GM18858 (cell line): ENCODE results near the gene WNT4.

Experiments
- ATAC-seq: cut with Tn5 transposase; IDR thresholded peaks from one replicate; pipeline ENCODE4 v1.9.1; 2021; ENCODE audit not compliant: unreplicated experiment

Gene WNT4

DNA sequence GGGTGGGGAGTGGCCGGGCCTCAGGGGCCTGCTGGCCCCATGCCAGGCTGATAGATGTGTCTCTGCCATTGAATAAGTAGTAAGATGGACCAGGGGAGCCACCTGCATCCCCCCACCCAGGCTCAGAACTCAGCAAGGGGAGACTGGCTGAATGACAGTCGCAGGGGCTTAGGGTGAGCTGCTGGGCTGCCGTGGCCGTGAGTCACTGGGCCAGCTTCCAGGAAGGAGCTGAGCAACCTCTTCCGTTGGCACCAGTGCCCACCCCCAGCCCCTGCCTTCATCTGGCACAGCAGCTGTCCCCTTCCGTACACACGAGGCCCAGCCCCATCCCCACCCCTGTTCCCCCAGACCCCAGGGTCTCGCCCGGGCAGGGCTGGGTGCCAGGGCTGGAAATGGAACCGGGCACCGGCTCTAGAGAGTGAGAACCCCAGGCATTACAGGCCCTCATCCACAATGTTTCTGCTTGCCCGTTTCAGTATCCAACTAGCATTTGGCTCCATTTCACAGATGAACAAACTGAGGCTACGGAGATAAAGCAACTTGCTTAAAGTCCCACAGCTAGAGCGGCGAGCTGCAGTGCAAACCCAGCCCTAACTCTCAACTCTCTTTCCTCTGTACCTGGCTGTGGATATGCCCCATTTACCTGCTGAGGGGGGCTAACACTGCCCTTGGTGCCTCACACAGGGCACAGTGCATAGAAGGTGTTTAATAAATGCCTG is 10.2 kb downstream of the WNT4 start:
- no peak for ATAC-seq

DNA sequence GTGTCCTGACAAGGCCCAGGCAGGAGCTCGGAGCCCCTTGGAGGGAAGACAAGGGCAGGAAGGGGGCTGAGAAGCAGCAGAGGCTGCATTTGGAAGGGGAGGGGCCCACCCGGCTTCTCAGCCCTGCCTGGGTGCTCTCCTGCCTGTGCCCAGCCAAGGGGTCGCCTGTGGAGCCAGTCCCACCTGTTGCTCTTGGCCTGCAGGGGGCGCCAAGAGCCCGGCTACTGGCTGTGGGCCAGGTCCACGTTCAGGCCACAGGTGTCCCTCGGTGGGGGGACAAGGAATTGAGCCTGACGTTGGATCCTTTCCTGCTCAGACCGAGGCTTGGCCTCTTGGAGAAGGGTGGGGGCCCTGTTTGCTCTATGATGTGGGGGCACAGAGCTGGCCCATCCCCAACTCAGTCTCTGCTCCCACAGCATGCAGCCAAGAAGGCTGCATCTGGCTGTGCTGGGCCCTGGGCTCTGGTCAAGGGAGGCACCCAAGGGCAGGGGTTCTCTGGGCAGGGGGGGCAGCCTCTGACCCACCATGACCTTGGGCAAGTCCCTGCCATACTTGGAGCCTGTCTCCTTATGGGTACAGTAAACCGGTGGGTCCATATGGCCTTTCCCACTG is 10.9 kb downstream of the WNT4 start:
- ATAC-seq = no peak

DNA sequence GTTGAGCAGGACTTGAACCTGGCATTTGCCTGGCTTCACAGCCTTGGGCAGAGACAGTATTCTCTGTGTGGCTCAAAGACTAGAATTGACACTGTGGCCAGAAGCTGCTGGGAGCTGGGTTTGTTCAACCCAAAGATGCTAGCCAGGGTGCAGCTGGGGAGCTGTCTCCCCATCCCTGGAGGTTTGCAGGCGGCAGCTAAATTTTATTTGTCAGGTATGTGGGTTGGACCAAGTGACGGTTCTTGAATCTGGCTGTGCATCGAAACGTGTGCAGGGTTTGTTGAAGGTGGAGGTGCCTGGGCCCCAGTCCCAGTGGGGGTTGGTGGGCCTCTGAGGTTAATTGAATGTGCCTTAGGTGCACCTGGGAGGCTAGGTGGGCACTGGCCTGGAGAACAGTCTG is 11.8 kb downstream of the WNT4 start:
- no peak for ATAC-seq

DNA sequence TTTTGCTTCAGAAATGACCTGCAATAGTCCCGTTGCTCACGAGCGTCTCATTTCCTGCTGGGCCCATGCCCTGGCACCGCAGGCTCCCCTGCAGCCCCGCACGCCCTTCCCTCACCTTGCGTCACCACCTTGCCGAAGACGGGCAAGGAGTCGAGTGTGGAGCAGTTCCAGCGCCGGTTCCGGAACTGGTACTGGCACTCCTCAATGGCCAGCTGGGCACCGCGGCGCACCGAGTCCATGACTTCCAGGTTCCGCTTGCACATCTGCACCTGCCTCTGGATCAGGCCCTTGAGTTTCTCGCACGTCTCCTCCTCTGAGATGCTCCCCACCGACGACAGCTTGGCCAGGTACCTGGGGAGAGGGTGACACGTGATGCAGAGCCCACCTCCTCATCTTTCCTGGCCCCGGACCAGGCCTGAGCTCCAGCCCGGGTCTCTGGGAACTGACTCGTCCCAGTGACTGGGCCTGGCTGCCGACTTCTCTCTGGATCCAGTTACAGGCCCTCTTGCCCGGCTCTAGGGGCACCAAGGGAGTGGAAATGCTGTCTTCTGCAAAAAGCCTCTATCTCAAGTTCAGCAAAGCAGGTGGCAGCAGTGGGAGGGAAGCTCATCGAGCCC is 13.3 kb downstream of the WNT4 start:
- no peak for ATAC-seq

DNA sequence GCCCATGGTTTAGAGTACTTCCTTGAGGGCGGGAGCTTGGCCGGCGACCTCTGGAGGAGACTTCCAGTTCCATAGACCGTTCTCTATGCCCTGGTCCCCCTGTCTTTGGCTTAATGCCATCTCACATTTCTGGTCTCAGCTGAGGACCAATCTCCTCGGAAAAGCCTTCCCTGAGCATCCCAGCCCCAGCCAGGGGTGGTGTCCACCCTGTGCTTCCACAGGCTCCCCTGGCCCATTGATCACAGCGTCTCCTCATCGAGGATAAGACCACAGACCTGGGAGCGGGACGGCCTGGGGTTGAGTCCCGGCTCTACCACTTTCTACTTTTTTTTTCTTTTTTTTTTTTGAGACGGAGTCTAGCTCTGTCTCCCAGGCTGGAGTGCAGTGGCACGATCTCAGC is 14.5 kb downstream of the WNT4 start:
- ATAC-seq = no peak

DNA sequence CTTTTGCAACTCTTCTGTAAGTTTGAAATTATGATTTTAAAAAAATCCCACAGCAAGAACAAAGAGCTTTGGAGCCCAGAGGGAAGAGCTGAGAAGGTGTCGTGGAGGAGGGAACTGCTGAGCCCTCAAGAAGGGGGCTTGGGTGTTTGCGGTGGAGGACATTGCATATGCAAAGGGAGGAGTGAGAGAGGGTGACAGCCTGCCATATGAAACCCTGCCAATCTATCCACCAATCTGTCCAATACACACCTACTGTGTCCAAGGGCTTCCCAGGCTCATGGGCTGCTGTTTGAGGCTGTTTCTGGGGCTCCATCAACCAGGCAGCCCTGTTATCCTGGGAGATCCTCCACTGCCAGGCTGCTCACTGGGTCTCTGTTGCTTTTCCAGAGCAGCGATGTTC is 15.2 kb downstream of the WNT4 start:
- no peak for ATAC-seq

DNA sequence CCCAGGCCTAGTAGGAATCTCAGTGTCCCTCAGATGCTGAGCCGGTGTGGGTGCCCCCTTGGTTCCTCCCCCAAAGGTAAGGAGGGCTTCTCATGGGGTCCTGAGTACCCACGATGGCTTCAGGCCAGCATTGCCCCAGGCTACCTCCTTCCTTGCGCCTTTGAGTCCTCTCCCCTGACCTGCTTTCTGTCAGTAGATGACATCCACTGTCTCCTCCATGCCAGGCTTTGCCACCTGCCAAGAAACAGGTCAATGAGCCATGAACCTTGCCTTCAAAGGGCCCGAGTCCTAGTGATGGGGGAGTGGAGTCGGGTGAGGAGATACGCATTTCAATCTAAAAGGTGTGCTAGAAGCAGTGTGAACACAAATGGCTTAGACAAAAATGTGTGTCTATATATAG is 15.6 kb downstream of the WNT4 start:
- no peak for ATAC-seq

DNA sequence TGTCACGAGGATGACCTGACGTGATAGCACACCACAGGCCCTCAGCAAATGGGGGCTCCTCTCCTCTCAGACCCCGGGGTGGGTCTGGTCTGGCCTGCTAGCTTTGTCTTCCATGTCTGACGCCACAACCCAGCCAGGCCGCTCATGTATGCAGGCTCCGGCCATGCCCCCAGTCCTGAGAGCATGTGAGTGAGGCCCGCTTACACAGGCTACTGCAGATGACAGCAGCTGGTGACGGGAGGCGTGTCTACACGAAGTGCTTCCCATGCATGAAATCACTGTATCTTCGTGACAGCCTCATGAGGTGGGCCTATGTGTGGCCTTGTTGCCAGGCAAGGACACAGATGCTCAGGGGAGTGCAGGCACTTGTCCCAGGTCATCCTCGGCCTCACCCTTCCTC is 16.4 kb downstream of the WNT4 start:
- ATAC-seq = no peak

DNA sequence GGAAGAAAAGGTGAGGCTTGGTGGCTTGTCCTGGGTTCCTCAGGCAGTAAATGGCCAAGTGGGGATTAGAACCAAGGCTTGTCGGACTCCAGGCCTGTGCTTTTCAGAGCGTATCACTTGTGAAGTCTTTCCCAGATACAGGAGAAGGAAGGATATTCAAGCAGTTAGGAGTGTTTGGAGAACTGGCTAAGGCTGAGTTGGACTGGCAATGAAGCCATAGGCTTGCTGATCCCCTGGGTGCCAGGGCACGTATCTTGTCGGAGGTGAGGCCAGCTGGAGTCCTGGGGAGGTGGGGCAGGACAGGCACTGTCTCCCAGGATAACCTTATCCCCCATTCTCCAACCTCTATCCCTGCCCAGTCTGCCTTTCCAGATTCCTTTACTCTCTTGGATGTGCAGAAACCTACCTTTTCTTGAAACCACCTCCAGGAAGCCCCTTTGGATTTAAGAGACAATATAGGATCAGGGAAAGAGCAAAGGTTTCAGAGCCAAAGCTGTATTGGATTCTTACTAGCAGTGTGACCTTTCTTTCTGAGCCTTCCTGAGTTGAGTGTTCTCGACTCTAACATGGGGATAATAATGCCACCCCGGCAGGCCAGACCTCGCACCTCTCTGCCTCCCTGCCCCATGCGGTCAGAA is 18.2 kb downstream of the WNT4 start:
- ATAC-seq = no peak

DNA sequence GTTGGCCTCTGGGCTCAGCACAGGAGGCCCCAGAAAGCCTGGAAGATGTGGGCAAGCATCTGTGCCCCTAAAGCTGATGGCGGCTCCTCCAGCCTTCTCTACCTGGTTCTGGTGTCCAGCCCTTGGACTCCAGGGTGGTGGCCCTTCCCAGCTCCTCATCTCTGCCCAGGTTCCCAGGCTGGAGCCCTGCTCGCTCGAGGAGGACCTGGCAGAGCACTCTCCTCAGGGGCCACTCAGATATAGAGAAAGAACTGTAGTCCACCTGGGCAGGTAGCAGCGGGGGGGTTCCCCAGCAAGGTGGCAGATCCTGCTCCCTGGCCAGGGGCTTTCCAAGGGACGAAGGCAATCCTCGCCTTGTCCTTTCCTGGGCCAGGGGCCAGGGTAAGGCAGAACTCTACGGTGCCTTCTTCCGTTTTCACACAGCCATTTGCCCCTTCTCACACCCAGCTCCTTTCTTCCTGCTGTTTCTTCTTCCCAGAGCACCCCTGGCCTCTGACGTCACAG is 18.9 kb downstream of the WNT4 start:
- ATAC-seq = no peak

DNA sequence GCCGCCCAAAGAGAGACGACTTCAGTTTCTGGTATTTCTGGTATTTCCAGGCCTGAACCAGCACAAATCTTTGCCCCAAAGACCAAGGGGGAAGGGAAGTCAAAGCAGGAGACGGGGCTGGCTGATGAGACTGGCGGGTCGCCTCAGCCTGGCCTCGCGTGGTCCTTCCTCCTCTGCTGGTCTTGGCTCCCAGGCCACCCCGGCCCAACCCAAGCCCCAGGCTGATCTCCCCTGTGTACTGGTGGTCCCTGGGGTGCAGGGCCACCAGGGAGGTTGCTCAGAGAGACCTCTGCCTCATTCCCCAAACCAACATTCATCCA is 19.9 kb downstream of the WNT4 start:
- no peak for ATAC-seq

DNA sequence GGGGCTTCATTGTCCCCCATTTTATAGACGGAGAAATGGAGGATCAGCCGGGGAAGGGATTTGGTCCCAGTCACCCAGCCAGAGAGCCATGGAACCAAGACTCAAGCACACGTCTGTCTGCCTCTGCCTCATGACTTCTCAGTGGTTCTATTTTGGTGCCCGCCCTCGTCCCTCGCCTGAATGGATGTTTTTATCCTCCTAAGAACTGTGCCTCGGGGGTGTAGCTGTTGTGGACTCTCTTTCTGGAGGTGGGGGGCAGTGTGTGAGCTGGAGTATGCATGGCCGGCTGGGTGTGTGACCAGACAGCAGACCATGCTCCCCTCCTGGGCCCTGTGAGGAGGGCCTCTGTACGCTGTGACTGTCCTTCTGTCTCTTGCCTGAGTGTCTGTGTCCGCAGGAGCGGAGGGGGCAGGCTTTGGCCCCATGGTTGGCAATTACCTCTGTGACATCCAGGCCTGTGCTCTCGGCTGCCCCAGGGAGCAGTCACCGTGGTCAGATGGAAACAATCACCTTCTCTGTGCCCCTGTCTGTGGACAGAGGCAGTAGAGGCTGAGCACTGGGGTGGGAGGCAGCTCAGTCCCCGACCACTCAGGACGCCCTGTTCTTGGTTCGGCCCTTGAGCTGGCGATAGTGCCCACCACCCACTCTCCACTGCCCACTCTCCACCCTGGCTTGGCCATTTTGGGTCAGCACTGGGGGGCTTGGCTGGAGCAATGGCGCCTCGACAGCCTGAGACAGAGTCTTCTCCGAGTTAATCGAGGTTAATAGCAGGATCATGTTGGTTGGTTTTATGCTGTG is 20.4 kb downstream of the WNT4 start:
- ATAC-seq = no peak

DNA sequence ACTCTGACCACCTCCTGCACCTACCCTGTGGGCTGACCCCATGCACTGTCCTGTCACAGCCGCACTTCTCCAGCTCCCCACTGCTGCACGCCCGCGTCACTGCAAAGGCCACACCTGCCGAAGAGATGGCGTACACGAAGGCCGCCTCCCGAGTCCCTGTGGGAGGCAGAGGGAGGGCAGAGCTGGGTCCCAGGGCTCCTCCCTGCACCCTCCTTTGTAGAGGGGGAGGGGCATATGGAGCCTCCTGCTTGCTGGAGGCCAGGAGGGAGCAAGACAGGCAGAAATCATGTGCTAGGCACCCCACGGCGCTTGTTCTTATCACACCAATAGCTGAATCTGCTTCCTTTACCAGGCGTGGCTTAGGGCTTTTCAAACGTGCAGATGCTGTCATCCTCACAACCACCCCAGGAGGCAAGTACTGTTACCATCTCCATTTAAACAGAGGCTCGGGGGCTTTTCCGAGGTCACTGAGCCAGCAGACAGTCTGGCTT is 21.4 kb downstream of the WNT4 start:
- ATAC-seq = no peak

DNA sequence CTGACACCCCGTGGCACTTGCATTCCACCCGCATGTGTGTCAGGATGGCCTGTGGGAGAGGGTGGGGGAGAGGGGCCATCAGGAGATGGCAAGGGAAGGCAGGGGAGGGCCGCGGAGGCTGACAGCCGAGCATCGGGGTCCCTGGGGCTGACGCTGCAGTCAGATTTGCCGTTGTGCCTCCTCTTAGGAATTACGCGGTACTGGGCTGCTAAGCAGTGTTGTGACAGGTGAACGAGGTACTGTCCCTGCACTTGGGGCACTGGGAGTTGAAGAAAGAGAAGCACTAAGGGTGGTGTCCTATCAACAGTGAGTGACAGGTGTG is 22.5 kb downstream of the WNT4 start:
- no peak for ATAC-seq

DNA sequence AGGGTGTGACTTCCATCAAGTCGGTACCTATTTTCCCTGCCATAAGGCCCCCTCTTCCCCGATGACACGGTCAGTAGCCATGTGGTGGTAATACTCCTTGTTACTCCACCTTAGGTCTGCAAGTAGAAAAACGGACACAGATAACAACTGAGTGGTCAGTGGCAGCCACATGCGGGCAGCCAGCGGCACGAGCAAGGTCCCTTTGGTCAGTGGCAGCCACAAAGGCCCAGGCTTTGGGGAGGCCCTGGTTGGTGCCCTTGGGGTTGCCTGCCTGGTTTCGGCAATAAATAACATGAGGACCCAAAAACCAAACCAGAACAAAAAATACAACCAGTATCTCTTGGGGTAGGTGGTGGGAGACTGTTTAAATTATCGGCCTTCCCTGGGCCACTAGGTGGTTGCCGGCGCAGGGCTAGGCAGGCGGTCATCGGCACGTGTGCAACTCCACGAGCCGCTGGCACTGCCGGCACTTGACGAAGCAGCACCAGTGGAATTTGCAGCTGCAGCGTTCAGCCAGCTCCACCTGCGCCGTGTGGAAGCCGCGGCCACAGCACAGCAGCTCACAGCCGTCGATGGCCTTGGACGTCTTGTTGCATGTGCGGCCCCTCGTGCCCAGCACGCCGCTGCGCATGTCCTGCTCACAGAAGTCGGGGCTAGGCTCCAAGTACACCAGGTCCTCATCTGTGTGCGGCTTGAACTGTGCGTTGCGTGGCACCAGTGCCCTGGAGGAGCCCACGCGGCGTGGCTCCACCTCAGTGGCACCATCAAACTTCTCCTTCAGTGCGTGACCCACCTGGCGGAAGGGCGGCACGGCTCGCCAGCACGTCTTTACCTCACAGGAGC is 23.1 kb downstream of the WNT4 start:
- ATAC-seq = no peak

DNA sequence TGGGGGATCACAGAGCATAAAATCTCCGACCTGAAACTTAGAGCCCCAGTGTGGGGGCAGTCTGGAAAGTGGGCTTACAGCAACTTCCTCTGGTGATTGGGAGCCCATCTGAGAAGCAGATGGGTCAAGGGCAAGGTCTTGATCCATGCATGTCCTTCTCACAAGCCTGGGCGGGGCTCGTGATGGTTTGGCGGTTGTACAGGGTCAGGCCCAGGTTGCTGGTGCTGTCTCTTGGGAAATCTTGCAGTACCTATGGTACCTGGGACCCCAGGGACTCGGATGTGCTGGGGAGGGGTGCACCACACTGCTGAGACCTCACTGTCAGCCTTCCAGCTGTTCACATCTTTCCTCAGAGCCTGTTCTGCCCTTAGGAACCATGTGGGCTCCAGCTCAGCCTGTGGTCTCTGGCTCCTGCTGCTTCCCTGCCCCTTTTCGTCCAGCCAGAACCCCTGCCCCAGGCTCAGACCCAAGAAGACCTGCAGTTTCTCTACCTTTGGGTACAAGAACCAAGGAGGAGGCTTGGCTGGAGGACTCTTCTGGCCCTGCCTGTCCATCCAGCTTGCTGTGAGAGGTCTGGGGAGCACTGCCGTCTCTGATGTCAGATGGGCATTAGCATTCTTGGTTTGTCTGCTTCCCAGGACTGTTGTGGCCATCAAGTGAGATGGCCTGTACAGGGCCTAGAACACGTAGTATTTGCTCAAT is 24.5 kb downstream of the WNT4 start:
- no peak for ATAC-seq

DNA sequence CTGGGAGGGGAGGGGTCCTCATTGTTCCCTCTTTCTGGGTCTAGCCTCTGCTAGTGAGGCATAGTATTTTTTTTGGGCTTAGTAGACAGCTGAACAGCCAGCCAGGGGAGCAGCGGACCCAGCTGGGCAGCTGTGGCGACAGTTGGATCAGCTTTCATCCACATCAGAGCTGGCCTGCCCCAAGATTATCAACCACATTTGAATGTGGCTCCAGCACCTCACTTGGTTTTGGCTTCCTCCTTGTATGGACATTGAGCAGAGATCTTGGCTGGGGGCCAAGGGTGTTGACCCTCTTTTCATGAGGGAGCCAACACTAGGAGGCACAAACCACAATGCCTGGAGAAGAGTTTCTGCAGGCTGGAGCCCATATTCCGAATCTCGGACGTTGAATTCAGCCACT is 25.0 kb downstream of the WNT4 start:
- no peak for ATAC-seq

DNA sequence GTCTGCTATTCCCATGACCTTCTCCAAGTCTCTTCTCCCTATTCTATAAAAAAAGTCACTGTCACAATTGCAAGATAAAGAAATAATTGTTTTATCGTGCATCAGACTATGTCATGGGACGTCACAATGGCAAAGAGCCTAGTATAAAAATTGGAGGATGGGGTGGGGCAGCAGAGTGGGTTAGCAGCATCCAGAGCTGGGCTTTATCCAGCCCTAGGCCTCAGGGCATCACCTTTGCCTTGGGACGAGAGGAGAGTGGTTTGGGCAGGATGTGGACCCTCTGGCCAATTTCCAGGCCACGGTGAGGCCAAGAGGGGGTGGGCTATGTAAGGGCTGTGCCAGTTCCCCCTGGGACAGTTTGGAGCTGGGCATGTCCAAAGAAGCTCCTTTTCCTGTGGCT is 25.7 kb downstream of the WNT4 start:
- no peak for ATAC-seq

DNA sequence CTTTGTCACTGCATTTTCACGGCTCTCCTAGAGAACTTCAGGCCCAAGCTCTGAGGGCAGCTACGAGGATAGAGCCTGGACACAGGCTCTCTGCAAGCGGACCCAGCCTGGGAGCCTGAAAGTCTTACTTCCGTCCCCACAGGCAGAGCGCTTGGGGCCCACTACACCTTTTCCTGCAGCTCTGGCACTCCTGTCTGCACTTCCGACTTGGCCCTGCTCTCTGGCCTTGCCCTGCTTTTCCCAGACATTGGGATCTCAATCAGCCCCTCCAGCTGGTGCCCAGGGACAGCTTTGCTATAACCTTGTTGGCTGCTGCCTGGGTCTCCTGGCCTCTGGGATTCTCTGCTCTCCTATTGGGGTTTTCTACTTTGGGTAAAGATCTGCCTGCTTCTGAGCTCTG is 27.6 kb downstream of the WNT4 start:
- ATAC-seq = no peak
